Measurements from ENCODE around the gene ZPBP2. TPM values are rescaled to one million over a fixed set of nuclear protein-coding genes. Genes with fewer than 3 reads are reported as not detected.

Gene ZPBP2
- total RNA-seq, 1 donor from 2014 or later, result not detected

DNA sequence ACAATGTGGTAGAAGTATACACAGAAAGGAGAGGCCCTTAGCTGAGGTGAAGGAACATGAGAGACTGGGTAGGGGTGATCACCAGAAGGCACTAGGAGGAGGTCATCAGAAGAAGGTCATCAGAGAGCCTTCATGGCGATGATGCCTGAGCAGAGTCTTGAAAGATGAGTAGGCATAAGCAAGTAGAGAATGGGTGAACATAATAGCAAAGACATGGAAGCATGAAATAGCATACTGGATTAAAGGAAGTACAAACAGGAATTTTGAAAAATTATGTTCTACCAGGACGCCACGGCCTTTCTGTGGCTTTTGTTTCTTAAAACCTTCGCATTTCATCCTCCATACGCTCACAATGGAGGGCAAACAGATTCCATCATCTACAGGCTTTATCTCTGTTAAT lies 6.8 kb upstream of the ZPBP2 start:
- Mint-ChIP-seq H3K27ac (ENCODE audit: unreplicated experiment) (no peak overlapping the region), H3K9me3 (ENCODE audit: low read depth) (no peaks in the 10 kb centered on the region), H3K36me3 (ENCODE audit: low read depth) (peaks cover 4% of the 10 kb centered on the region), H3K4me1 (ENCODE audit: low read depth) (peaks cover 6% of the 10 kb centered on the region), H3K4me3 (ENCODE audit: unreplicated experiment) (no peak overlapping the region), H3K27me3 (ENCODE audit: low read depth) (peaks cover 48% of the 10 kb centered on the region)
- TF ChIP-seq, protein P1, sequence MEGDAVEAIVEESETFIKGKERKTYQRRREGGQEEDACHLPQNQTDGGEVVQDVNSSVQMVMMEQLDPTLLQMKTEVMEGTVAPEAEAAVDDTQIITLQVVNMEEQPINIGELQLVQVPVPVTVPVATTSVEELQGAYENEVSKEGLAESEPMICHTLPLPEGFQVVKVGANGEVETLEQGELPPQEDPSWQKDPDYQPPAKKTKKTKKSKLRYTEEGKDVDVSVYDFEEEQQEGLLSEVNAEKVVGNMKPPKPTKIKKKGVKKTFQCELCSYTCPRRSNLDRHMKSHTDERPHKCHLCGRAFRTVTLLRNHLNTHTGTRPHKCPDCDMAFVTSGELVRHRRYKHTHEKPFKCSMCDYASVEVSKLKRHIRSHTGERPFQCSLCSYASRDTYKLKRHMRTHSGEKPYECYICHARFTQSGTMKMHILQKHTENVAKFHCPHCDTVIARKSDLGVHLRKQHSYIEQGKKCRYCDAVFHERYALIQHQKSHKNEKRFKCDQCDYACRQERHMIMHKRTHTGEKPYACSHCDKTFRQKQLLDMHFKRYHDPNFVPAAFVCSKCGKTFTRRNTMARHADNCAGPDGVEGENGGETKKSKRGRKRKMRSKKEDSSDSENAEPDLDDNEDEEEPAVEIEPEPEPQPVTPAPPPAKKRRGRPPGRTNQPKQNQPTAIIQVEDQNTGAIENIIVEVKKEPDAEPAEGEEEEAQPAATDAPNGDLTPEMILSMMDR (IDR thresholded peaks at IDR 0.05), result no peak
- DNase-seq (ENCODE audit: low spot score), result no peak

- TF ChIP-seq, protein P1 (IDR thresholded peaks at IDR 0.05), result no peak
- H3K9me3 Mint-ChIP-seq (ENCODE audit: low read depth), result no peaks in the 10 kb centered on the region
- peaks cover 4% of the 10 kb centered on the region for H3K36me3 Mint-ChIP-seq (ENCODE audit: low read depth)
- no peak for DNase-seq (ENCODE audit: low spot score)
- H3K4me3 Mint-ChIP-seq (ENCODE audit: unreplicated experiment), result no peak overlapping the region
- H3K27me3 Mint-ChIP-seq (ENCODE audit: low read depth), result peaks cover 52% of the 10 kb centered on the region
- no peak overlapping the region for H3K27ac Mint-ChIP-seq (ENCODE audit: unreplicated experiment)
- peaks cover 6% of the 10 kb centered on the region for H3K4me1 Mint-ChIP-seq (ENCODE audit: low read depth)
Observed at GRCh38 chr17:39863244-39863917, 4.6 kb upstream of the ZPBP2 start.

DNA sequence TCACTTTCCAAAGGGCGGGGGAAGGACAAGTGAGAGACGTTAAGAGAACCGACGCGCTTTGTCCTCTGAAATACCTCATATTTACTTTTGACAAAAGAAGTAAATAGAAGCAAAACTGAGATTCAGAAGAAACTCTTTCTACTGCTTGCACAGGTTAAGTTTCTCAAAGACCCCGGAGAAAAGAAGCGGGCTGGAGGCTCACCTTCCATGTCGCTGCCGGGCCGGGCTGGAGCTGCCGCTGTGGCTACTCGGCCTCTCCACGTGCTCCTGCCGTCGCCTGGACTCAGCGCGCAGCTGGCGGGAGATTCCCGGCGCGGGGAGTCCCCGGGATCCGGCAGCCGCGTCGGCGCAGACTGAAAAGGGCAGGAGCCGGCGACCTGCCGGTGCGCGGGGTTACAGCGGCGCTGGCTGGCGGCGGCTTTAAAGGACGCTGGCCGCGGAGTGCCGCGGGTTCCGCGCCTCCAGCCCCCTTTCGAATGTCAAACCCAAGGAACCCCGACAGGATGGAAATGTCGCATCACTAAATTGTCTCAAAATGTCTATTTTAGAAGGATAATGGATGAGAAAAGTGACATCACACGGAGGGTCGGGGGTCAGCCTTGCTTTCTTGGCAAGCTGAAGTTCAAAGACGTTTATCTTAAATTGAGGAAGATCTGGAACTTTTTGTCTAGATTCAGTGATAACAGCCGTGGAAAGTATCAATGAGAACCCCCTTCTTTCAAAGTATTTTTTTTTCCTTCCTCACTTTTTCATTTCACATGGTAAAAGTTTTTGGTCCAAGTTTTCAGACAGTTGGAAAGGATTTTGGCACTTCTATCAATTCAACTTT lies 3.9 kb upstream of the ZPBP2 start, which contains the start of gene IKZF3:
Gene IKZF3 (minus strand): TSS at position 395 of the 829 bp plus-strand sequence. CDS start 186 bp downstream, at position 209.
- no peak for DNase-seq (ENCODE audit: low spot score)
- peaks cover 6% of the 10 kb centered on the region for H3K4me1 Mint-ChIP-seq (ENCODE audit: low read depth)
- no peak within 1 kb of the TSS for H3K27ac Mint-ChIP-seq (ENCODE audit: unreplicated experiment)
- H3K36me3 Mint-ChIP-seq (ENCODE audit: low read depth), result peaks cover 4% of the 10 kb centered on the region
- H3K9me3 Mint-ChIP-seq (ENCODE audit: low read depth), result no peaks in the 10 kb centered on the region
- H3K27me3 Mint-ChIP-seq (ENCODE audit: low read depth), result peaks cover 52% of the 10 kb centered on the region
- H3K4me3 Mint-ChIP-seq (ENCODE audit: unreplicated experiment), result no peak within 1 kb of the TSS
- TF ChIP-seq, protein P1 (IDR thresholded peaks at IDR 0.05), result no peak

DNA sequence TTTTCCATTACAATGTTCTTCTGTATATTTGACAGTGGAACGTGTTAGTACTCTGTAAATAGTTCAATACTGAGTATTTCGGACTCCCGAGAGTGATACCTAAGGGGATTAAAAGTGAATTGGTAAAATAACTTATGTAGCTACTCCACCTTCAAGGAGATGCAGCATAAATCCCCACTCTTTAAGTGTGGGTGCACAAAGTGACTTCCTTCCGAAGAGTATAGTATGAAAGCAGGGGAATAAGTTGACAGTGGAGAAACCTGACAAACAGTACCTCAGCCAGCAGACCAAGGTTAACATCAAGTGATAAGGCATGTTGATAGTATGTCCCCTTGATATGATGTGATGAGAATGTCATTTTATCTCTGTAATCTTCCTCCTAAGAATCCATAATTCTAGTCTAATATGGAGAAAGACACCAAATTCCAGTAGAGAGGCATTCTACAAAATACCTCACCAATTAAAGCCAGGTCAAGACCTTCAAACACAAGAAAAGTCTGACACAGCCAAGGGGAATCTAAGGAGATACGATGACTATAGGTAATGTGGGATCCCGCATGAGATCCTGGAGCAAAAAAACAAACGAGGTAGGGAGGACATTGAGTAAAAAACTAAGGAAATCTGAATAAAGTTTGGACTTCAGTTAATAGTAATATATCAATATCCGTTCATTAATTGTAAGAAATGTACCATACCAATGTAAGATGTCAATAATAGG lies 1.8 kb upstream of the ZPBP2 start:
- Mint-ChIP-seq H3K9me3 (ENCODE audit: low read depth) (no peaks in the 10 kb centered on the region), H3K4me3 (ENCODE audit: unreplicated experiment) (no peak overlapping the region), H3K4me1 (ENCODE audit: low read depth) (peaks cover 6% of the 10 kb centered on the region), H3K36me3 (ENCODE audit: low read depth) (peaks cover 4% of the 10 kb centered on the region), H3K27ac (ENCODE audit: unreplicated experiment) (no peak overlapping the region), H3K27me3 (ENCODE audit: low read depth) (peaks cover 44% of the 10 kb centered on the region)
- no peak for DNase-seq (ENCODE audit: low spot score)
- TF ChIP-seq, protein P1 (IDR thresholded peaks at IDR 0.05), result no peak

All from chondrocyte (in vitro differentiated cells).